Panc1 (cell line): ENCODE results near the gene RNF225. TPM values are rescaled to one million over a fixed set of nuclear protein-coding genes. Genes with fewer than 3 reads are reported as not detected.

Source experiments
- ATAC-seq: fragments of 200-7000 bp; cut with Tn5 transposase; 2 replicates; pipeline ENCODE4 v1.9.1; 2020; ENCODE audit warnings: mild to moderate bottlenecking, moderate library complexity
- BruUV-seq: library from RNA; stranded (reverse); fragments of 400-500 nt; replicated peaks from 2 replicates; lab custom pipeline; 2021; lab: Mats Ljungman, UMichigan
- CTCF ChIA-PET: fragments of 300-600 bp; sonication (Branson Sonifier 250); formaldehyde crosslinking; loops from one replicate; lab custom pipeline; 2022; ENCODE audit warnings: antibody characterized with exemption; lab: Charles Lee
- POLR2A ChIA-PET: fragments of 300-600 bp; sonication (Branson Sonifier 250); formaldehyde crosslinking; loops from one replicate; lab custom pipeline; 2022; ENCODE audit warnings: antibody characterized with exemption; lab: Charles Lee
- DNase-seq: peaks from one replicate; pipeline ENCODE4 v3.0.0-alpha.2; 2010; ENCODE audit warnings: low read depth, low spot score
- H3K27ac ChIP-seq: 2 replicates; pipeline ENCODE4 v1.5.1; 2011; ENCODE audit warnings: mild to moderate bottlenecking, low read length, inconsistent platforms
- H3K27me3 ChIP-seq: fragments of 200-500 bp; sonication (Bioruptor generic); 2 replicates; pipeline ENCODE4 v1.6.0; 2014; ENCODE audit warnings: low read length, inconsistent platforms; ENCODE audit not compliant: control insufficient read depth, insufficient read depth
- H3K36me3 ChIP-seq: fragments of 200-500 bp; sonication (Bioruptor generic); 2 replicates; pipeline ENCODE4 v1.5.1; 2014; ENCODE audit warnings: inconsistent platforms, mild to moderate bottlenecking, low read length, moderate library complexity; ENCODE audit not compliant: control insufficient read depth, insufficient read depth
- H3K4me1 ChIP-seq: 2 replicates; pipeline ENCODE4 v1.5.1; 2011; ENCODE audit warnings: inconsistent platforms, mild to moderate bottlenecking, low read length, moderate library complexity; ENCODE audit not compliant: control insufficient read depth, insufficient read depth
- H3K4me3 ChIP-seq, 2 experiments: 2 replicates each; pipeline ENCODE4 v1.5.1; 2011 to 2012; ENCODE audit warnings: low read depth in 2 of 2, low read length in 2 of 2, mild to moderate bottlenecking in 2 of 2, inconsistent platforms in 1 of 2, moderate library complexity in 1 of 2
- H3K9me3 ChIP-seq: fragments of 200-500 bp; sonication (Bioruptor generic); 2 replicates; pipeline ENCODE4 v1.5.1; 2014; ENCODE audit warnings: low read depth, mild to moderate bottlenecking, inconsistent platforms, low read length, moderate library complexity; ENCODE audit not compliant: control insufficient read depth, insufficient read depth
- POLR2AphosphoS5 ChIP-seq: IDR thresholded peaks from 2 replicates; pipeline ENCODE4 v1.6.1; 2012; ENCODE audit warnings: mild to moderate bottlenecking, low read depth, low read length, moderate library complexity
- SIN3A ChIP-seq: IDR thresholded peaks from 2 replicates; pipeline ENCODE4 v1.6.1; 2012; ENCODE audit warnings: low read depth, mild to moderate bottlenecking, low read length, moderate library complexity, borderline replicate concordance; ENCODE audit not compliant: insufficient read depth
- TCF7L2 ChIP-seq: IDR thresholded peaks from 2 replicates; pipeline ENCODE4 v1.6.1; 2011; ENCODE audit warnings: mild to moderate bottlenecking, low read depth, low read length, inconsistent platforms
- in situ Hi-C: cut with HindIII; loops from 2 replicates; pipeline ENCODE4 v1.10.0; 2016; ENCODE audit warnings: low sequenced_read_pairs, low pct_unique_long_range_greater_than_20kb
- intact Hi-C: fragments of 100-400 bp; cut with micrococcal nuclease; formaldehyde crosslinking; loops from one replicate; pipeline ENCODE4 v1.10.0; 2022; ENCODE audit not compliant: unreplicated experiment
- total RNA-seq: library from RNA; stranded (reverse); gene quantifications from one replicate; pipeline ENCODE4 v1.2.1, GENCODE V29; 2021; ENCODE audit not compliant: unreplicated experiment
- TF ChIP-seq, protein P1 (sequence below): fragments of 450-650 bp; IDR thresholded peaks from 2 replicates; pipeline ENCODE4 v1.5.1; 2017; ENCODE audit warnings: mild to moderate bottlenecking
- TF ChIP-seq, protein P2 (sequence below), 2 experiments: IDR thresholded peaks; 2 replicates each; pipeline ENCODE4 v1.6.1; 2011 to 2012; ENCODE audit warnings: low read depth in 2 of 2, control low read depth in 1 of 2, low read length in 1 of 2, mild to moderate bottlenecking in 1 of 2, moderate library complexity in 1 of 2; ENCODE audit not compliant: insufficient read depth in 1 of 2

Gene RNF225
- total RNA-seq, 1 experiment from 2014 or later = 1.6 TPM

DNA sequence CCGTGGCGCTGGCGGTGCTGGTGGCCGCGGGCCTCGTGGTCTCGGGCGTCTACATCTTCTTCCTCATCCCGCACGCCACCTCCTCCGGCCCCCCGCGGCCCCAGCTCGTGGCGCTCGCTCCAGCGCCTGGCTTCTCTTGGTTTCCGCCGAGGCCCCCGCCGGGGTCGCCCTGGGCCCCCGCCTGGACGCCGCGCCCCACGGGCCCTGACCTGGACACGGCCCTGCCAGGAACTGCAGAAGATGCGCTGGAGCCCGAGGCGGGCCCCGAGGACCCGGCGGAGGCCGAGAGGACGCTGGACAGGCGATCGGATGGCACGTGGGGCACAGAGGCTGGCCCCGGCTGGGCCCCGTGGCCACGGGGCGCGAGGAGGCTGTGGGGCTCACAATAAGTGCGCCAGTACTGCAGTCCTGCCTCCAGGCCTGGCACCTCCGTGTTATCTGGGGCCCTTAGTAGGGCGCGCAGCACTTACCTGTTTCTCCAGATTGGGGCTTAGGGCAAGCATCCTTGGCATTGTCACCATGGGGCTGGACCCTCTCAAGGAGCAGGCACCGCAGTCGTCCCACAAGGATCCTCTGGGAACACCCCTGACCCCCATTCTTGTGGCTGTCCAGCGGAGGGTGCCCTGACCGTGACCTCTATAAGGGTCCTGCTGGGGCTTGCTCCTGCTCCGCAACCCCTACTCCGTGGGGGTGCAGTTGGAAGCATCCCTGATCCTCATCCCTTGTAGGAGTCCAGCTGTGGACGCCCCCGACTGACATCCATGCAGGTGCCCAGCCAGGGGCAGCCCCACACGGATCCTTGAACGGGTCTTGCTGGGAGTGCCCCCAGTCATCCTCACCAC, 1.5 kb downstream of the RNF225 start:
- ATAC-seq = no peak
- intact Hi-C loops = no loop called here
- in situ Hi-C loops = no loop called here
- POLR2A ChIA-PET = no interaction called here
- Histone ChIP-seq H3K27me3 (no peaks in the 10 kb centered on the region), H3K36me3 (peaks cover 12% of the 10 kb centered on the region; the same call in 1 of the 2 replicates), H3K9me3 (no peaks in the 10 kb centered on the region), H3K4me3 (no peak overlapping the region), H3K27ac (no peak overlapping the region), H3K4me1 (peaks cover 19% of the 10 kb centered on the region)
- CTCF ChIA-PET = no interaction called here
- no peak for DNase-seq
- no TSS peak for BruUV-seq
- TF ChIP-seq POLR2AphosphoS5 (no peak), TCF7L2 (no peak), SIN3A (no peak)
- TF ChIP-seq, protein P1, sequence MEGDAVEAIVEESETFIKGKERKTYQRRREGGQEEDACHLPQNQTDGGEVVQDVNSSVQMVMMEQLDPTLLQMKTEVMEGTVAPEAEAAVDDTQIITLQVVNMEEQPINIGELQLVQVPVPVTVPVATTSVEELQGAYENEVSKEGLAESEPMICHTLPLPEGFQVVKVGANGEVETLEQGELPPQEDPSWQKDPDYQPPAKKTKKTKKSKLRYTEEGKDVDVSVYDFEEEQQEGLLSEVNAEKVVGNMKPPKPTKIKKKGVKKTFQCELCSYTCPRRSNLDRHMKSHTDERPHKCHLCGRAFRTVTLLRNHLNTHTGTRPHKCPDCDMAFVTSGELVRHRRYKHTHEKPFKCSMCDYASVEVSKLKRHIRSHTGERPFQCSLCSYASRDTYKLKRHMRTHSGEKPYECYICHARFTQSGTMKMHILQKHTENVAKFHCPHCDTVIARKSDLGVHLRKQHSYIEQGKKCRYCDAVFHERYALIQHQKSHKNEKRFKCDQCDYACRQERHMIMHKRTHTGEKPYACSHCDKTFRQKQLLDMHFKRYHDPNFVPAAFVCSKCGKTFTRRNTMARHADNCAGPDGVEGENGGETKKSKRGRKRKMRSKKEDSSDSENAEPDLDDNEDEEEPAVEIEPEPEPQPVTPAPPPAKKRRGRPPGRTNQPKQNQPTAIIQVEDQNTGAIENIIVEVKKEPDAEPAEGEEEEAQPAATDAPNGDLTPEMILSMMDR = no peak
- TF ChIP-seq, protein P2, sequence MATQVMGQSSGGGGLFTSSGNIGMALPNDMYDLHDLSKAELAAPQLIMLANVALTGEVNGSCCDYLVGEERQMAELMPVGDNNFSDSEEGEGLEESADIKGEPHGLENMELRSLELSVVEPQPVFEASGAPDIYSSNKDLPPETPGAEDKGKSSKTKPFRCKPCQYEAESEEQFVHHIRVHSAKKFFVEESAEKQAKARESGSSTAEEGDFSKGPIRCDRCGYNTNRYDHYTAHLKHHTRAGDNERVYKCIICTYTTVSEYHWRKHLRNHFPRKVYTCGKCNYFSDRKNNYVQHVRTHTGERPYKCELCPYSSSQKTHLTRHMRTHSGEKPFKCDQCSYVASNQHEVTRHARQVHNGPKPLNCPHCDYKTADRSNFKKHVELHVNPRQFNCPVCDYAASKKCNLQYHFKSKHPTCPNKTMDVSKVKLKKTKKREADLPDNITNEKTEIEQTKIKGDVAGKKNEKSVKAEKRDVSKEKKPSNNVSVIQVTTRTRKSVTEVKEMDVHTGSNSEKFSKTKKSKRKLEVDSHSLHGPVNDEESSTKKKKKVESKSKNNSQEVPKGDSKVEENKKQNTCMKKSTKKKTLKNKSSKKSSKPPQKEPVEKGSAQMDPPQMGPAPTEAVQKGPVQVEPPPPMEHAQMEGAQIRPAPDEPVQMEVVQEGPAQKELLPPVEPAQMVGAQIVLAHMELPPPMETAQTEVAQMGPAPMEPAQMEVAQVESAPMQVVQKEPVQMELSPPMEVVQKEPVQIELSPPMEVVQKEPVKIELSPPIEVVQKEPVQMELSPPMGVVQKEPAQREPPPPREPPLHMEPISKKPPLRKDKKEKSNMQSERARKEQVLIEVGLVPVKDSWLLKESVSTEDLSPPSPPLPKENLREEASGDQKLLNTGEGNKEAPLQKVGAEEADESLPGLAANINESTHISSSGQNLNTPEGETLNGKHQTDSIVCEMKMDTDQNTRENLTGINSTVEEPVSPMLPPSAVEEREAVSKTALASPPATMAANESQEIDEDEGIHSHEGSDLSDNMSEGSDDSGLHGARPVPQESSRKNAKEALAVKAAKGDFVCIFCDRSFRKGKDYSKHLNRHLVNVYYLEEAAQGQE (IDR thresholded peaks at IDR 0.05; ENCODE audit: insufficient read depth in 1 of 2, low read depth in 2 of 2, low read length in 1 of 2) = no peak

DNA sequence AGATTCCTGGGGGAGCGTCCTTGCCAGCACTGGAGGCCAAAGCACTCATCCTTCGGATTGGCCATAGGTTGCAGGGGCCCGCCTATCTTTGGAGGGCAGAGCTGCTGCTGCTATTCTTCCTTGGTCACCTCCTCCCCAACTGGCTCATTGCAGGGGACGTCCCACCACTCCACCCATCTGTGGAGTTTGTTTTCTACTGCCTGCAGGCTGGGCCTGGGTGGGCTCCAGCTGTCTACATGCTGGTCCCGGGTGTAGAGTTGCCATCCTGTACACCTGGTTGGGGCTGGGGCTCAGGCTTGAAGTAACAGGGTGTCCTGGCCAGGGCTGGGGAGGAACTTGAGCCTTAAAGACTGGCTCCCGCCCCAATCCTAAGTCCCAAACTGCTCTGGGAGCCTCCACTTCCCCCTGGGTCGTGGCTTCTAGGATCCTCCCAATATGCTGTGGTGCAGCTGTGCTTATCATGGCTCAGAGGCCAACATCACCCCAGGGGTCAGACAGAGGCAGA, 2.1 kb downstream of the RNF225 start:
- in situ Hi-C loops = no loop called here
- CTCF ChIA-PET = no interaction called here

More for the DNA sequence above, 2.1 kb downstream of the RNF225 start:
- no peak overlapping the region for H3K27ac ChIP-seq
- no peak overlapping the region for H3K4me3 ChIP-seq
- POLR2A ChIA-PET = no interaction called here
- ATAC-seq (no peak), DNase-seq (no peak)
- intact Hi-C loops = no loop called here
- H3K9me3 ChIP-seq = no peaks in the 10 kb centered on the region
- peaks cover 25% of the 10 kb centered on the region for H3K4me1 ChIP-seq
- H3K27me3 ChIP-seq = no peaks in the 10 kb centered on the region
- BruUV-seq = no TSS peak
- peaks cover 10% of the 10 kb centered on the region; the same call in 1 of the 2 replicates for H3K36me3 ChIP-seq
- TF ChIP-seq, protein P1 = no peak
- no peak for TF ChIP-seq POLR2AphosphoS5
- no peak for TF ChIP-seq SIN3A
- no peak for TF ChIP-seq TCF7L2
- TF ChIP-seq, protein P2 (IDR thresholded peaks at IDR 0.05; ENCODE audit: insufficient read depth in 1 of 2, low read depth in 2 of 2, low read length in 1 of 2) = no peak
